GM18499 (cell line): ENCODE results near the gene OTOF.

Experiments used
- ATAC-seq: cut with Tn5 transposase; IDR thresholded peaks from one replicate; pipeline ENCODE4 v1.9.1; 2021; ENCODE audit warnings: moderate number of reproducible peaks; ENCODE audit not compliant: insufficient read depth, unreplicated experiment

OTOF gene

GRCh38 chr2:26421961-26422360 lies 56.0 kb downstream of the OTOF start:
- no peak for ATAC-seq

DNA sequence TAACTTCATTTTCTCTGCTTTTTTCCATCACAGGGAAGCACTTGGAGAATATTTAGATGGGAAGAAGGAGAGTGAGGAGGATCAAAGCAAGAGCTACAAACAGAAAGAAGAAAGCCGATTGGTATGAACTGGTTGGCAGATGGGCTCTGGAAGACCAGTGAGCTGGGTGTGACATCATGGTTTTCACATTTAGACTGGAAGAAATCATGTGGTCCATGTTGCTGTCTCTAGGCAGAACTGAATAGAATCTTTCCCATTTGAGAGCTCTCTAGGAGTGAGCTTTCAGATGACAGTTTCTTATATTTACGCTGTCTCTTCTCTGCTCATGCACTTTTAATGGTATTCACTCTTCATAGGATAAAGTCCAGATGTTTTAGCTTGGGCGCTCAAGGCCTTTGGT lies 63.6 kb downstream of the OTOF start:
- ATAC-seq: no peak

DNA sequence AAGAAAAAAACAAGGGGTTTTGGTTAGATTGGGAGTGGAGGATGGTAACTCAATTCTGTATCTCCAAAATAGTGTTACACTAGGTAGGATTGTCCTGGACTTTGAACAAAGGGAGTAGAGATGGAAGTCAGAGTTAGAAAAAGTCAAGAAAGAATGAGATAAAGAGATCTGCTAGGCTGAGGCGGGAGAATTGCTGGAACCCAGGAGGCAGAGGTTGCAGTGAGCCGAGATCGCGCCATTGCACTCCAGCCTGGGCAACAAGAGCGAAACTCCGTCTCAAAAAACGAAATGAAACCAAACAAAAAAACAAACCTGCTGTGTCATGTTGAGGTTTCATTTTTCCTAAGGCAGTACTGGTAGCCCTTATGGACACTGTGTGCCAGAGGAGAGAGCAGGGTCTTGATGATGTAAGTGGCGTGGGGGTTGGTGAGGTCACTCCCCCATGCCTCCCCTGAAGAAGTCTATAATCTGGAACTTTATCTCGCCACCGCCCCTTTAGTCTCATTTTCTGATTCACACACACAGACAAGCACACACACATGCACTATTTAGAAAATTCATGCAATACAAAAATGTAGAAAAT lies 65.7 kb downstream of the OTOF start:
- ATAC-seq: no peak

GRCh38 chr2:26411419-26411818 lies 66.5 kb downstream of the OTOF start:
- no peak for ATAC-seq

DNA sequence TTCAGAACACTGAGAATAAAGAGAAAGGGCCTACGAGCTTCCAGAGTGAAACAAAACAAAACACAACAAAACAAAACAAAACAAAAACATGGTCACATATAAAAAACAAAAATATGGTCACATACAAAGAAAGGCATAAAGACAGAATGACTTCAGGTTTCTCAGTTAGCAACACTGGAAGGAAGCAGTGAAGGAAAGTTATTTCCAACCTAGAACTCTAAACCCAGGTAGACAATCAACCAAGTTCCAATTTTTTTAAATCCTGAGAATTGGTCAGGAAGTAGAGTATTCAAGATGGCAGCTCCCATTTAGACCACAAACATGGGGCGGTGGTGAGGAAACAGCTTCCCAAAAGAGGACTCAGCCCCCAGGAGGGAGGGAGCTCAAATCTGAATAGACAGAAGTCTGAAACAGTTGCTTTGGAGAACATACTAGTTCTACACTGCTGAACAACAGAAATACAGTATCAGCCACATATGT lies 67.1 kb downstream of the OTOF start:
- ATAC-seq: no peak

GRCh38 chr2:26409785-26410184 lies 68.1 kb downstream of the OTOF start:
- ATAC-seq: no peak

GRCh38 chr2:26407526-26407925 lies 70.4 kb downstream of the OTOF start:
- no peak for ATAC-seq
